Progenitor cell of endocrine pancreas (in vitro differentiated cells): ENCODE measurements around the gene AKAP8L. TPM values are rescaled to one million over a fixed set of nuclear protein-coding genes. Genes with fewer than 3 reads are reported as not detected.

Experiments used
- DNase-seq: peaks from one replicate; pipeline ENCODE4 v3.0.0; 2021; ENCODE audit warnings: low spot score; ENCODE audit not compliant: unreplicated experiment
- H3K27ac Mint-ChIP-seq: 2 replicates; pipeline ENCODE4 v1.8.0; 2021; ENCODE audit warnings: mild to moderate bottlenecking, moderate library complexity, mixed read lengths
- H3K27me3 Mint-ChIP-seq: 2 replicates; pipeline ENCODE4 v1.8.0; 2021; ENCODE audit warnings: mixed read lengths
- H3K36me3 Mint-ChIP-seq: 2 replicates; pipeline ENCODE4 v1.8.0; 2022; ENCODE audit warnings: mixed read lengths; ENCODE audit not compliant: insufficient read depth
- H3K4me1 Mint-ChIP-seq: 2 replicates; pipeline ENCODE4 v1.8.0; 2021; ENCODE audit warnings: low read depth, mixed read lengths
- H3K4me3 Mint-ChIP-seq: 2 replicates; pipeline ENCODE4 v1.8.0; 2021; ENCODE audit warnings: low read depth, mild to moderate bottlenecking, moderate library complexity, mixed read lengths
- H3K9me3 Mint-ChIP-seq: 2 replicates; pipeline ENCODE4 v1.8.0; 2021; ENCODE audit warnings: low read depth, mixed read lengths
- total RNA-seq: library from RNA; stranded (reverse); gene quantifications from 2 replicates; pipeline ENCODE4 v1.2.1, GENCODE V29; 2021
- TF ChIP-seq, protein P1 (sequence below): fragments of 200-600 bp; sonication (generic); IDR thresholded peaks from one replicate; pipeline ENCODE4 v1.5.0; 2021; ENCODE audit warnings: antibody characterized with exemption, mild to moderate bottlenecking; ENCODE audit not compliant: unreplicated experiment

AKAP8L gene
- total RNA-seq, 1 donor from 2014 or later: 228 TPM

DNA sequence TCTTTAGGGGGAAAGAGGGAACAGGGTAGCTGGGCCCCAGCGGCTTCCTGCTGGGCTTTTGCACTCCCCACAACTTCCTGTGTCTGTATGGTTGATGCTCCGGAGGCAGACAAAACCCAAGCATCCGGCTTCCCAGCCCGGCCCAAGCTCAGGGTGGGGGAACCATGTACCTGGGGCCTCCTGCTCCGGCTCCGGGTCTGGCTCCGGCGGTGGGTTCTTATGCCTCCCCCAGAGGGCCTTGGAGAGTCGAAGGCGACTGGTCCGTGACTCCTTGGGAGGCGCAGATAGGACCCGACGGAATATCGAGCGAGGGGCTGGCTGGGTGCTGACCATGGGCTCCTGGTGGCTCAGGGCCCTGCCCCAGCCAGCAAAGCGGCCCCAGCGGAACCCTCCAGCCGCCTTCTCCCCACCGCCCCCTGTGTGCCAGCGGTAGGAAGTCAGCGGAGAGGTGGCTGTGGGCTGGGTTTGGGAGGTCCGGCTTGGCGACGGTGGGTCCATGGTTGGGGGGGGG lies 45.1 kb upstream of the AKAP8L start:
- DNase-seq: no peak
- TF ChIP-seq, protein P1, sequence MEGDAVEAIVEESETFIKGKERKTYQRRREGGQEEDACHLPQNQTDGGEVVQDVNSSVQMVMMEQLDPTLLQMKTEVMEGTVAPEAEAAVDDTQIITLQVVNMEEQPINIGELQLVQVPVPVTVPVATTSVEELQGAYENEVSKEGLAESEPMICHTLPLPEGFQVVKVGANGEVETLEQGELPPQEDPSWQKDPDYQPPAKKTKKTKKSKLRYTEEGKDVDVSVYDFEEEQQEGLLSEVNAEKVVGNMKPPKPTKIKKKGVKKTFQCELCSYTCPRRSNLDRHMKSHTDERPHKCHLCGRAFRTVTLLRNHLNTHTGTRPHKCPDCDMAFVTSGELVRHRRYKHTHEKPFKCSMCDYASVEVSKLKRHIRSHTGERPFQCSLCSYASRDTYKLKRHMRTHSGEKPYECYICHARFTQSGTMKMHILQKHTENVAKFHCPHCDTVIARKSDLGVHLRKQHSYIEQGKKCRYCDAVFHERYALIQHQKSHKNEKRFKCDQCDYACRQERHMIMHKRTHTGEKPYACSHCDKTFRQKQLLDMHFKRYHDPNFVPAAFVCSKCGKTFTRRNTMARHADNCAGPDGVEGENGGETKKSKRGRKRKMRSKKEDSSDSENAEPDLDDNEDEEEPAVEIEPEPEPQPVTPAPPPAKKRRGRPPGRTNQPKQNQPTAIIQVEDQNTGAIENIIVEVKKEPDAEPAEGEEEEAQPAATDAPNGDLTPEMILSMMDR: no peak
- no peaks in the 10 kb centered on the region for H3K9me3 Mint-ChIP-seq
- no peaks in the 10 kb centered on the region for H3K4me1 Mint-ChIP-seq
- no peak overlapping the region for H3K27ac Mint-ChIP-seq
- H3K4me3 Mint-ChIP-seq: no peak overlapping the region
- no peaks in the 10 kb centered on the region for H3K36me3 Mint-ChIP-seq
- peaks cover 68% of the 10 kb centered on the region for H3K27me3 Mint-ChIP-seq

DNA sequence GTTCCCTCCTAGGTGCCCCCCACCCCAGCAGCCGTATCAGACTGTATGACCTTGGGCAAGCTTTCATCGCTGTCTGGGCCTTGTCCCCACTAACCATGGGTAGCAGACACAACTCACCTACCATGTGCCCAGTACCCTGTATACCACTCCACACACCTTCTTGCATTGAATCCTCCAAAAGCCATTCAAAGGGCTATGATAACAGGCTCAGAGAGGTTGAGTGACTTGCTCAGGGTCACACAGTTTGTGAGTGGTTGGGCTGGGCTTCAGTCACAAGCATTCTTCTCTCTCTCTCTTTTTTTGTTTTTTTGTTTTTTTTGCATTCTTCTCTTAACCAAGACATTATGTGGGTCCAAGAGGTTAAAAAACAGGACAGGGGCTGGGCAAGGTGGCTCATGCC lies 42.9 kb upstream of the AKAP8L start:
- Mint-ChIP-seq H3K4me1 (no peaks in the 10 kb centered on the region), H3K4me3 (no peak overlapping the region), H3K27ac (no peak overlapping the region), H3K36me3 (no peaks in the 10 kb centered on the region), H3K9me3 (no peaks in the 10 kb centered on the region), H3K27me3 (peaks cover 58% of the 10 kb centered on the region)
- TF ChIP-seq, protein P1: no peak
- no peak for DNase-seq

DNA sequence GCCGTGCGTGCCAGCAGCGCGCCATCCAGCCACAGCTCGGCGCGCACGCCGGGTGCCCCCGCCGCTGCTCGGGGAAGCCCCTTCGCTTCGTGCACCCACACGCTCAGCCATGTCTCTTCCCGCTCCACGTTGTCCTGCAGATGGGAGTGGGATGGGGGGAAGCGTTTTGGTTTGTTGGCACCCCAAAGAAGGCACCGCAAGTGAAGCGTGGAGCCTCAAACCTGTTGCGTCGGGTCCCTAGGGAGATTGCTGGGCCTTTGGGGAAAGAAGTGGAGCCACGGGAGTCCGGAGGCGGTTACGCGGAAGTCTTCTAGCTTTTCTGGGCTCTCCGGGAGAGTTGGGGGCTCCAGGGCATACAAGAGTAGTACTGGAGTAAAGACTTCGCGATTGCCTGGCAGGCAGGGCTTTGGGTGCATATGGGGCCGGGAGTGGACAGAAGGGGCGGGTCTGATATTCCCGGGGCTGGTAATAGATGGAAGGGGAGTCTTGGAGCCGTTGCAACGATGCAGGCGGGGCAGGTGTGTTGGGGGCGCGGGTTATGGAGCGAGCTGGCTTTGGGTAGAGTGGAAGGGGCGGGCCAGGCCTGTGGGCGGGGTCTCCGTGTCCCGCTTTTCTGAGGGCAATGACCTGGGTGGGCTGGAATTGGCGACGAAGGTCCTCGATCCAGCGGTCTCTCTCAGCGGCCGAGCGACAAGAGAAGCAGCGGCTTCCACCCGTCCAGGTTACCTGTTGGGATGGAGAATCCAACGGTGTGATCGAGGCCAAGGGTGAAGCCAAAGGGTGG lies 39.1 kb upstream of the AKAP8L start:
- no peak overlapping the region for H3K4me3 Mint-ChIP-seq
- TF ChIP-seq, protein P1: no peak
- H3K27ac Mint-ChIP-seq: no peak overlapping the region
- peaks cover 2% of the 10 kb centered on the region for H3K4me1 Mint-ChIP-seq
- no peak for DNase-seq
- H3K36me3 Mint-ChIP-seq: no peaks in the 10 kb centered on the region
- no peaks in the 10 kb centered on the region for H3K9me3 Mint-ChIP-seq
- H3K27me3 Mint-ChIP-seq: peaks cover 75% of the 10 kb centered on the region

DNA sequence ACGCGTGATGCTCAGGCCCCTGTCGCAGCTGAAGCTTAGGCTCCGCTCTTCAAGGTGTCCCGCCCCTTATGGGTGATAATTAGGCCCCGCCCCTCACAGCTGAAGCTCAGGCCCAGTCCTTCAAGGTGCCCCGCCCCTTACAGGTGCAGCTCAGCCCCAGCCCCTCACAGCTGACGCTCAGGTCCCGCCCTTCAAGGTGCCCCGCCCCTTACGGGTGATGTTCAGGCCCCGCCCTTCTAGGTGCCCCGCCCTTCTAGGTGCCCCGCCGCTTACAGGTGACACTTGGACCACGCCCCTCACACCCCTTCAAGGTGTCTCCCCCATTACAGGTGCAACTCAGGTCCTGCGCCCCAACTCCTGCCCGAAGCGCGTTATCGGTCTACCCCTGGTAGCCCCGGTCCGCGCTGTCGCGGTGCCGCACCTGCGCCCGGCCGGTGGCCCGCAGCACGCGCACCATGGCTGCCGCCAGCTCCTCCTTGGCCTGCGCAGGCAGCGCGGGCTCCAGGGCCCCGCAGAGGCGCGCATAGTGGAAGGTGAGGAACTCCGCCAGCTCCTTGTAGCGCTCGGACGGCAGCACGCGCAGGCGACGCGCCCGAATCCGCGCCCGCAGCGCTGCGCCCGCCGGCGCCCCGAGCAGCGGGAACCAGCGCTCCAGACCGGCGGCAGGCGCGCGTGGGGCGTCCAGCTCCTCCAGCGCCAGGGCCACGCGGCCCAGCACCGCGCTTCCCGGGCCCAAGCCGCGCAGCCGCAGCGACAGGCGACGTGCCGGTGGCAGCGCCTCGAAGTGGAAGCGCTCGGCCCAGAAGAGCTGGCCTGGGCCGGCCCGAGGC lies 38.3 kb upstream of the AKAP8L start:
- Mint-ChIP-seq H3K27ac (no peak overlapping the region), H3K27me3 (peaks cover 70% of the 10 kb centered on the region), H3K9me3 (no peaks in the 10 kb centered on the region), H3K36me3 (no peaks in the 10 kb centered on the region), H3K4me1 (peaks cover 2% of the 10 kb centered on the region), H3K4me3 (no peak overlapping the region)
- TF ChIP-seq, protein P1: no peak
- DNase-seq: no peak

DNA sequence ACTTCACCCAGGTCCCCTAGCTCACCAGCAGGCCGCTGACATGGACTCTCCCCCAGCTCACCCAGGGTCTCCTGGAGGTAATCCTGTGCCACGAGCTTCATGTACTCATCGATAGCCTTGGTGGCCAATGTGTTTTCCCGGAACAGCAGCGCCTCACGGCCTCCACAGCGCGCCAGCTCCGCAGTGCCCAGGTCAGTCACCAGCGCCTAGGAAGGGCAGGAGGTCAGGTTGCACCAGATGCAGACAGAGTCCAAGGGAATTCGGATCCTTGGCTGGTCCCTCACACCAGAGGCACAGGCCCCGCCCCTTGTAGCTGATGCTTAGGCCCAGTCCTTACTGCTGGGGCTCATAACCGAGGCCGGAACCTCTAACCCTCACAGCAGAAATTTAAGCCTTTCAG lies 37.7 kb upstream of the AKAP8L start:
- no peak for DNase-seq
- TF ChIP-seq, protein P1: no peak
- Mint-ChIP-seq H3K27me3 (peaks cover 65% of the 10 kb centered on the region), H3K9me3 (no peaks in the 10 kb centered on the region), H3K36me3 (no peaks in the 10 kb centered on the region), H3K4me3 (no peak overlapping the region), H3K4me1 (peaks cover 4% of the 10 kb centered on the region), H3K27ac (no peak overlapping the region)
